Activated CD4-positive, alpha-beta T cell treated with anti-CD3 and anti-CD28 coated beads, Interleukin-10, Interleukin-2, amounts not matched to agents 100 ng/mL and 50 ng/mL, durations not matched to agents 16 hours and 8 hours (primary cell): ENCODE measurements around the gene RNF175.

Source experiments
- DNase-seq: peaks from one replicate; pipeline ENCODE4 v3.0.0-alpha.2; 2020

RNF175 gene

DNA sequence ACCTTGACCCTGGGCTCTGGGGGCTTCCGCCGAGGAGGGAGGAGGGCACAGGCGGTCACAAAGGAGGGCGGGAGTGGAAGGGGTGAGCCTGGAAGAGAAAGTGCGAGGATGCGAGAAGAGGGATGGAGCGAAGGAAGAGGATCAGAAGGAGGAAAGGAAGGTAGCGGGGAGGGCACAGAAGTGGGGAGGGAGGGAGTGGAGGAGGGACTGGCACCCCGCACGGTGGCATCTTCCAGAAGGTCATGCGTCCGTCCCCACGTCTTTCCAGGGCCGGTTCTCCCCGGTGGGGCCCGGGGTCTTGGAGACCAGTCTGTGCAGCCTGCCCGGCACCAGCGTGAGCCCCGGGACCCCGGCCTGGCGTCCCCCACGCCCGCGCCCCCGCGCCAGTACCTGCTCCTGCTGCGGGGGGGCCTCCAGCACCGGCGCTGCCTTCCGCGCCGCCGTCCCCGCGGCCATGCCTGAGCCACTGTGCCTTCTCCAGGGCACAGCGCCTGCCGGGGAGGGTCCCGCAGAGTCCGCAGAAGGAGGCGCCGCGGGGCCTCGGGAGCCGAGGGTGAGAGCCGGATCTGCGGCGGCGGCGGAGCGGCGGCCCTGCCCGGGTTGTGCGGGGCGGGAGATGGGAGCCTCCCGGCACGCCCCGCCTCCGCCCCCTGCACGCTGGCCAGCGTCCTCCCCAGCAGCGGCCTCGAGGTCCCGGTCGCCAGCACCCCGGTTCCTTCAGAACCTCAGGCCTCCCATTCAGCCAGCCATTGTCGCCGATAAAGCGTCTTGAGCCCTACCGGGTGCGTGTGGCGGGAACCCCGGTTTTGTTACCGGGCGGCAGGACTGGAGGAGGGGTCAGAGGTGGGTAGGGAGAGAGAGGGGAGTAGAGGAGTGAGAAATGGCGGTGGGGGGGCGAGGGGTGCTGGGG lies at the start of gene RNF175:
Gene RNF175, minus strand, starts transcription at position 618 of the 910 bp plus-strand sequence. Its CDS starts 162 bp downstream, at position 456.
- DNase-seq = no peak

DNA sequence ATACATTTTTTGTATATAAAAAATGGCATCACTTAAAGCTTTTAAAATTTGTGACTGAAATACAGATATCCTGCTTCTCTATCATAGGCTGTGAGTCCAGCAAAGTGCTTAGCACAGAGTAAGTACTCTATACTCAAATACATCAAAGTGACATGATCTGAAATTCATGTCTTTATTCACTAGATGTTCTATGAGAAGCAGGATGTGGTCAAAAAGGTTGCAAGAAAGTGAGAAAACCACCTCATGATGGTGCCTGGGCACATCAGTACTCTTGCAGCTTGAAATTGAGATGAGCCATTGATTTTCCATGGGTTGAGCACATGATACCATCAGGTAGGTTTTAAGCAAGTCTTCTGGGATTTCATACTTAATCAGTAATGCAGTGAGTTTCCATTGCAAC lies 49.5 kb upstream of the RNF175 start:
- DNase-seq = peak; percentile 64

DNA sequence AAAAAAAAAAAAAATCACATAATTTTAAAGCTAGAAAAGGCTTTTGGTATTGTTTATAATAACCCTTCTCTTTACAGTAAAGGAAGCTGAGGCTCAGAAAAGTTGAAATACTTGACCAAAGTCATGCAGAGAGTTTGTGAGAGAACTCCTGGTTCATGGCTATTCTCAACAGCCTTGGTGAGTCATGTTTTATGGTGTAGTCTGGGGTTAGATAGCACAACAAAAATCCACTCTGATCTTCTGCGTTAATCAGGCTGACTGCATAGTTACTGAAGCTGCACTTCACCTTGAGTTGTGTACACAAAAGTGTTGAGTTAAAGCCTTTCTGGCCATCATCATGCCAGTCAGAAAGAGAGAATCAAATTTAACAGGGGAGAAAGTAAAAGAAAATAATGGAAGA lies 48.4 kb upstream of the RNF175 start:
- DNase-seq = no peak

DNA sequence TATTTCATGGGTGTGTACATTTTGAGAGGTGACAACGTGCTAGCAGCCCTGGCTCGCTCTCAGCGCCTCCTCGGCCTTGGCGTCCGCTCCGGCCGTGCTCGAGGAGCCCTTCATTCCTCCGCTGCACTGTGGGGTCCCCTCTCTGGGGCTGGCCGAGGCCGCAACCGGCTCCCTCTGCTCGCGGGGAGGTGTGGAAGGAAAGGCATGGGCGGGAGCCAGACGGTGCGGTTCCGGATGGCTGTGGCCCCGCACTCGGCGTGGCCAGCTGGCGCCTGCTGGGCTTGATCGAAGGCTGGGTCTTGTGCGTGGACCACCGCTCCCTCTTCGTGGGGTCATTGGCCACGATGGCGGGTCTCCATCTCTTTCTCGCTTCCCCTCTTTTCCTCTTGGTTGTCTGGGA lies 46.2 kb upstream of the RNF175 start:
- DNase-seq = no peak

DNA sequence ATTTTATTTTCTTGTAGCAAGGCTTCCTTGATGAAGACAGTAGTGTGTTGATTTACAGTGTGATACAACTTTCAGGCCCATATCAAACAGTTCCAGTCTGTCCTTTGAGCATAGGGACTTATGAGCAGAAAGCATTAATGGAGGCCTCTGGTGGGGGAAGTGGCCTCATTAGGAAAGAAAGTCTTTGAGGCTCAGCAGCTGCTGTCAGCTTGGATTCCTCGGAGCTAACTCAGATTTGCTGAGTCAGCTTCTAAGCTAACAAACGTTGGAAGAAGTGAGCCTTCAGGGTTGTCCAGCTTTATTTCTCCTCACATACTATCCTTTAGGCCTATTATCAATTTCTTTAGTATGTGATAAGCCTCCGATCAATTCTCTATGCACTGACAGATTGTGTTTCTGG lies 44.9 kb upstream of the RNF175 start:
- DNase-seq = no peak

DNA sequence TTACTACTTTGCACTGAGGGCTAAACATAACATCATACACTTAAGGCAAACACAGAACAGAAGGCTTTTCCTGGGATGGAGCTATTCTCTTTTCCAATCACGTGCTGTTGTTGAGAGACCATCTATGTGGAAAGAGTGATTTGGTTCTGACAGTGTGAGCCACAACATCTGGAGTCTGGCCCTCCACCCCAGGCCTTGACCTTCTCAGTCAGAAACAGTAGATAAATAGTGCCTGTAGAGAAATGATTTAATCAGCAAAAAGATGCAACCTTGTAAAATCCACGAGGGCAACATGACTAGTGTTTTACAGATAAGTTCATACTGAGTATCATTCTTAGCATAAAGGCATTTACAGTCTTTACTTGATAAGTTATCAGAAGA lies 39.9 kb upstream of the RNF175 start:
- no peak for DNase-seq

DNA sequence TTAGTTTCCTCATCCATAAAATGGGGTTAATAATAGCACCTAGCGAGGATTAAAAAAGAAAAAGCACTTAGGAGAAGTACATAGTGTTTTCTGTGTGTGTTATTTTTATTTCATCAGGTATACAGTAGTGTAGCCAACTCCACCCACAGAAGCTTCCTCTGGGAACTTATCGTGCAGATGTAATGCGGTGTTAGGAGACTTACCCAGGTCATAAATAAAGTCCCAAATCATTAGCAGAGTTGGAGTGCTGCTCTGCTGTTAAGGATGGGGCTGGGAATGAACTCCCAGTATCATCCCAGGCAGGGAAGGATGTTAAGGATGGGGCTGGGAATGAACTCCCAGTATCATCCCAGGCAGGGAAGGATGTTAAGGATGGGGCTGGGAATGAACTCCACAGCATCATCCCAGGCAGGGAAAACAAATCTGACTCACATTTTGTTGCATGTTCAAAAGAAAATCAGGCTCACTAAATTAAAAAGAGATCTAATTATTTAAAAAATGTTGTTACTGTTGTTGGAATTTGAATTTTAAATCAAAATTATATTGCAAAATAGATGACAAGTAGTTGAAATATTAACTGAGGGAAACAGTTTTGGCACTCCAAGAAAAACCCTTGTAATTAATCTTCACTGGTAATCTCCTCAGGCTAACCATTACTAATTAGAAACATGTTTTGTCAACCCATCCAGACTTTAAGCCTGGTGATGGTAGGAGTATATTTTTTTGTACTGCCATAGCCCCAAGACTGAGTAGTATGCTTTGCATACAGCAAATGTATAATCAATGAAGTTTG lies 39.3 kb upstream of the RNF175 start:
- DNase-seq = no peak

DNA sequence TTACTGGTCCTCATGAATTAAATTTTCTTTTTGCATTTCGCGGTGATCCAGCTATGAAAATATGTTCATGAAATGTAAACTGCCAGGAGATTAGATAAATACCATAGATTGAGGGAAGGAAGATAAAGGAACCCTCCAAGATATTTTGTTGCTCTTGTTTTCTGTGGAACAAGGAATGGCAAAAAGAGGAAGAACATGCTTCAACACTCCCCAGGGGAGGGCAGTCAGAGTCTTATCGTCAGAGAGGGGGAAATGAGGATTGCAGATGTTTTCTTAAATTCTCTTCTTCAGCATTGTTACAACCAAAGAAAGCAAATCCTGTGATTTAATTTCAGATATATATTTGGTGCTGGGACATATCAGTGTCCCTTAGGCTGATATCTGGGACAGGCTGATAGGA lies 38.6 kb upstream of the RNF175 start:
- DNase-seq = no peak

DNA sequence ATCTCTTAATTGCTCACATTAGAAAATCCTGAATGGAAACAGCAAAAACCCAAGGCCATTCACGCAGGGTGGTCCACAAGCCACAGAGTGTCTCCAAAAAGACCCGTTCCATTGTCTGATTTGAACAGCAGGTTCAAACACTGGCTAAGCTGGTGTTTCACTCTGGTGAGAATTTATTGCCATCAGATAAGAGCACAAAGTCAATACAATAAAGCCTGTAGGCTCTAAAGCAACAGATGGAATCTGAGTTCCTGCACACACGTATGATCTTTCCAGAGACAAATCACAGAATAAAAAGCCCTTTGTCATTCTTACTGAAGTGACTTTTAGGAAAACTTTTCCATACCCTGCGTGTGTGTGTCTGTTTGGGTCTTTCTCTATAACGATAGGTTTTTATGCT lies 34.2 kb upstream of the RNF175 start:
- no peak for DNase-seq

DNA sequence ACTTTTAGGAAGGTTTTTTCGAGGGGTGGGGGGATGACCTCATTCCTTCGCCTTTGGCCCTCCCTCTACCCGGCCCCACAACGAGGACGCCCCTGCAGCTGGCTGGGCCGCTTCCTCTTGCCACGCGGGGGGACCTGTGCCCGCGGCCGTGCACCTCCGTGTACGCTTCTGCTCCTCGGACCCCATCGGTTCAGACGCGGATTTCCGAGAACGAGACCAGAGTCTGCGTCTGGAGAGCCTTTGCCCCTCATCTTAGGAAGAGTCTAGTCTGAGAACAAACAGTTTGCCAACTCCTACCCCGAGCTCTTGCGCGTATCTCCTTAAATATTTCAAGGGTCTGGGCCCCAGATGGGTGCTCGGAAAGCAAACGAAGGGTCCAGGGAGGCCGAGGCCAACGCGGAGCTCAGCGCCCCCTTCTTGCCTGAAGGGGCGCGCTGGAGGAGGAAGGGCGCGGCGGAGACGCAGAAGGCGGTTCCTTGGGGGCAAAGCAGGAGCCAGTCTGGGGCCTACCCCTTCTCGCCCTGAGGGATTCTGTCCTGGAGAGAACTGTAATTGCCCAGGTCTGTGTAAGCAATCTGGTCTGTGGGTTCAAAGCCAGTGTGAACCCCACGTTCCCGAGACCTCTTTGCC lies 32.9 kb upstream of the RNF175 start:
- DNase-seq = no peak

DNA sequence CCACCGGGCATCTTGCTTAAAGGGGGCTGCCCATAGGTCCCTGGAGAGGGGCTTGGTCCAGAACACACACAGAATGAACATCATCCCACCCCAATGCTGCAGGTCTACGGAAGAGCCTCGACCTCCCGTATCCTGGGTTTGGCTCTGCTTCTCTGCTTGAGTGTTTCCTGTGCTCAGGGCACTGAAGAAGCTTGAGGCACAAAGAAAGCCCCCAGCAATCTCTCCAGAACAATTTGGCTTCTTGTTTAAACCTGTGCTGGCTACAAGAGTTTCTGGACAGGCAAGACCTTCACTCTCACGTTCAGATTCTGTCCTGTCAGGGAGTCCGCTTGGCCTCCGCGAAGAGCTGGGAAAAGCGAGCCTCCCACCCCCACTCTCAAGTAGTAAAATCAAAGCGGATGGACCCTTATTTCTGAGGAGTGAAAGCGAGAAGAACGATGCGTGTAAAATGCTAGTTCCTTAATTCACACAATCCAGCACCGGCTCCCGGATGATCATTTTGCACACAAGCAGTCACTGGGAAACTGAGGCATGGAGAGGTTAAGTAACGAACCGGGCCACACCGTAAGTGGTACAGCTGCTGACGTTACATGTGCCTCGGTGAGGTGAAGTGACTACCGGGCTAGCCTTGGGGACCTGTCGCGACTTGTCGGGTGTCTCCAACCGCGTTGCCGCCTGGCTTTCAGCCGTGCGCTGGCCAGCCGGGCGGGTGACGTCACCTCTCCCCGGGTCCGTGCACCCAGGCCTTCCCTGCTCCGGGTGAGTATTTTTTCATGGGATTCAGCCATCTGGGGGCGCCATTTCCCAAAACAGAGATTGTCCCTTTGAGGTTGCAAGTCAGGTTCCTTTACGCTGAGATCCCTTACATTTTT lies 32.2 kb upstream of the RNF175 start:
- DNase-seq = peak; percentile 34

DNA sequence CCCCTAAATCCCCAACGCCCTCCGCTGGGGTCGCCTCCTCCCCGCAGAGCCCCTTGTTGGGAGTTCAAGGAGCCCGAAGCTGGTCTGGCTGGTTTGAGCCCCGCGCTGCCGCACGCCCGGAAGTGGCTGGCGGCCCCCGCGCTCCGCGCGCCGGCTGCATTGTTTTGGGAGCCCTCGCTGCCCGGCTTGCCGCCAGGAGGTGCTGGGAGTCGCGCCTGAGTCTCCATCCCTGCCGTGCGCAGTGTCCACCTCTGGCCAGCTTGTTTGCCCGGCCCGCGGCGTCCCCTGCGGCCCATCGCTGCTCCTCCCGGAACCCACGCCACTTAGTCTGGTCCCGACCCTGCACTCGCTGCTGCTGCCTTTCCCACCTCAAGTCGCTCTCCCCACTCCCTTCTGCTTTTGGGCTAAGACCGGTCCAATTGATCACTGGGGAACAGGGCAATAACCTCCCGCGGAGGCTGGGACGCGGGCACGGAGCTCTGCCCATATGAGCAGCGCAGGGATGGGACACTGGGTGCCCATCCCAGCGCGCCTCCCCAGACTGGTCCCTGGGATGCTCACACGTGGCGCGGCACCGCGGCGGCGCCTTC lies 31.2 kb upstream of the RNF175 start:
- DNase-seq = peak; percentile 23

DNA sequence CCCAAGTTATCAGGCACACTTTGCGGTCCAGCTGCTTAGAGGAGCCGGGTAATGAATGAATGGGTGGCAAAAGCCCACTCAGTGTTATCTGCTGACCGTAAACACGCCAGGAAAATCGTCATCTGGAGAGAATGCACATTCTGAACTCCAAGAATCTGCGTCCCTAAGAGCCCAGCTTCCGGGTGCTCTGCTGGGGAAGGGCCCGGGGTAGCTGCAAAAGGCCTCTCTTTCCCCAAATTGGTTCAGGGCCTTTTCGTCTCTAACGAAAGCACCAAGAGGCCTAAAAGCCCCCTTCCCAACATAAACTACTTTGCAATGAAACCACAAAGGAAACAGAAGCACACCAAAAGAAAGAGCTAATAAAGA lies 30.7 kb upstream of the RNF175 start:
- DNase-seq = no peak

DNA sequence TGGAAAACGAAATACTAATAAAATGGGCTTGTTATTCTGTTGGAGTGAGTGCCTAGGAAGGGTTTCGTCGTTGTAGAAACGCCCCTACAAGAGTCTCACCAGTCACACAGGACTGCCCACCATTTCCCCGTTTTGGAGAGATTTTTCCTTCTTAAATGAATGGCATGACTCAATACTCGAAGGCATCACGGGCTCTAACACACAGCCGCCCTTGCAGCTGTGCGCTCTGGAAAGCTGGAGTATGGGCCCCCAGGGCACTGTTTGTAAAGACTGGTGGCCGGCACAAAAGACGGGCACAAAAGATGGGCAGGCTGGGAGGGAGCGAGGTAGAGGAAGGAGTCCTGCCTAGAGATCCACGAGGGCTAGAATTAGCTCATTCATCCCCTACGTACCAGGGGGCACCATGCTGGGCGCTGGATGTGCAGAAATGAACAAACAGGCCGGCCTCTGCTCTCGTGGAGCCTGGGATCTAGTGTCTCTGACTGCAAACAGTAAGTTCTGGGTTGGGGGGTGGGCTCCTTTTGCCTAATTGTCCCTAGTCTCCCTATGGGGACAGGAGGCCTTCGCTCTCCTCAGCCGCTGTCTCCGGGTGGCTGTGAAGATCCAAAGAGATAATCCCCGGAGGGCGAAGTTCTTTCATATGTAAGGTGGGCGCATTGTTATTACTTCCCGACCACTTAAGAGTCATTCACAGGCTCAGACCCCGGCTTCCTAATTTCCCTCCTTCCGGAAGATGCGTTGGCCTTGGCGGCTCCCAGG lies 30.1 kb upstream of the RNF175 start:
- DNase-seq = no peak

DNA sequence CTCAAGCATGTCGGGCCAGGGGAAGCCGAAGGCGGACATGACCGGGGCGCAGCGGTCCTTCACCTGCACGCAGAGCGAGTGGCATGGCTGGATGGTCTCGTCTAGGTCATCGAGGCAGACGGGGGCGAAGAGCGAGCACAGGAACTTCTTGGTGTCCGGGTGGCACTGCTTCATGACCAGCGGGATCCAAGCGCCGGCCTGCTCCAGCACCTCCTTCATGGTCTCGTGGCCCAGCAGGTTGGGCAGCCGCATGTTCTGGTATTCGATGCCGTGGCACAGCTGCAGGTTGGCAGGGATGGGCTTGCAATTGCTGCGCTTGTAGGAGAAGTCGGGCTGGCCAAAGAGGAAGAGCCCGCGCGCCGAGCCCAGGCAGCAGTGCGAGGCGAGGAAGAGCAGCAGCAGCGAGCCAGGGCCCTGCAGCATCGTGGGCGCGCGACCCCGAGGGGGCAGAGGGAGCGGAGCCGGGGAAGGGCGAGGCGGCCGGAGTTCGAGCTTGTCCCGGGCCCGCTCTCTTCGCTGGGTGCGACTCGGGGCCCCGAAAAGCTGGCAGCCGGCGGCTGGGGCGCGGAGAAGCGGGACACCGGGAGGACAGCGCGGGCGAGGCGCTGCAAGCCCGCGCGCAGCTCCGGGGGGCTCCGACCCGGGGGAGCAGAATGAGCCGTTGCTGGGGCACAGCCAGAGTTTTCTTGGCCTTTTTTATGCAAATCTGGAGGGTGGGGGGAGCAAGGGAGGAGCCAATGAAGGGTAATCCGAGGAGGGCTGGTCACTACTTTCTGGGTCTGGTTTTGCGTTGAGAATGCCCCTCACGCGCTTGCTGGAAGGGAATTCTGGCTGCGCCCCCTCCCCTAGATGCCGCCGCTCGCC lies 28.8 kb upstream of the RNF175 start, which contains the start of gene SFRP2:
Gene SFRP2, minus strand, starts transcription at position 671 of the 864 bp plus-strand sequence. Its CDS starts 248 bp downstream, at position 423.
- DNase-seq = no peak

DNA sequence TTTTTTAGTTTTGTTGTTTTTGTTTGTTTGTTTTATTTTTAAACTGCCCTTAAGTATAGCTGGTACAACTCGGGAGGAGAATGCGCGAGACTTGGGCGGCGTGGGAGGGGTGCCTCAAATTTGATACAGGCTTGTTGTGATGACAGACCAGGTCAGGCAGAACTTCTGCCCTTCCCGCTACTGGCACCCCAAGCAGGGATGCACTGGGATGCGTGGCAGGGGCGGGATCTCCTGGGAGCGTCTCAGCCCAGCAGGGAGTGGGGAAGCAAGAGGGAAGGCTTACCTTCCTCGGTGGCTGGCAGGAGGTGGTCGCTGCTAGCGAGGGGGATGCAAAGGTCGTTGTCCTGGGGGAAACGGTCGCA lies 28.2 kb upstream of the RNF175 start:
- no peak for DNase-seq

DNA sequence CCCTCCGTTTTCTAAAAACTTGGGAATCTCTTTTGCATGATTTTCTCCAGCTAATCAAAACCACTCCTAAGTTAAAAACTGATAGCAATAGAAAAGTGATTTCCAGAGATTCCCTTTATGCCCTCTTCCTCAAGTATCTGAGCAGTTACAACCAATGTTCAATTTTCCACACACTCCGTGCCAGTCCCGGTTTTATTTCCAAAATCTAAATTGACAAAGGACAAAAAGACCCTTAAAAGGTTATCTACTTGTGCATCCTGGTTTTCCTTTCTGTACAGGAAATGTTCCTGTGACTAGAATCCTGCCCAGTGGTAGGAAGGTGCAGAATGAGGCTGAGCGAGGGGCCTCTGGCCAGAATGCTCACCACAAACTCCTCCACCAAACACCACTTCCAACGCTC lies 27.8 kb upstream of the RNF175 start:
- no peak for DNase-seq

DNA sequence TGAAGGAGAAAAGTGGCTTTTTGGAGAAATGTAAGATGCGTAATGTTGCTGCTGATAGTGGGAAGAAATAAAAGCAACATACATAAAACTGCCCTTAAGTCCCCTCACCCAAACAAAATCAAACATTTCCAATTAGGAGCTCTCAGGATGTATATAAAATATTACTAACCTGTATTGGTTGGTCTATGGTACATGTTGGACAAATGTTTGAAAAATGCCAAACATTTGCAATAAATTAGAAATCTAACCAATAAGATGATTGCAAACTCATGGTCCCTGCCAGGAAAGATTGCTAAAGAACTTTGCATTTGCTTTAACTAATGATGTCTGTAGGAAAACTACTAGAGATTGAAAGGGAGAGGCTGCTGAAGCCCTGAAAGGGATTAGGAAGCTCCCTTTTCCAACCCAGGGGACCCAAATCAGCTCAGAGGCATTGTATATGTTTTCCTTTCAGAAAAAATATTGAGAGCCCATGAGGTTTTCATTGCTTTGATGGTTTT lies 27.3 kb upstream of the RNF175 start:
- no peak for DNase-seq

DNA sequence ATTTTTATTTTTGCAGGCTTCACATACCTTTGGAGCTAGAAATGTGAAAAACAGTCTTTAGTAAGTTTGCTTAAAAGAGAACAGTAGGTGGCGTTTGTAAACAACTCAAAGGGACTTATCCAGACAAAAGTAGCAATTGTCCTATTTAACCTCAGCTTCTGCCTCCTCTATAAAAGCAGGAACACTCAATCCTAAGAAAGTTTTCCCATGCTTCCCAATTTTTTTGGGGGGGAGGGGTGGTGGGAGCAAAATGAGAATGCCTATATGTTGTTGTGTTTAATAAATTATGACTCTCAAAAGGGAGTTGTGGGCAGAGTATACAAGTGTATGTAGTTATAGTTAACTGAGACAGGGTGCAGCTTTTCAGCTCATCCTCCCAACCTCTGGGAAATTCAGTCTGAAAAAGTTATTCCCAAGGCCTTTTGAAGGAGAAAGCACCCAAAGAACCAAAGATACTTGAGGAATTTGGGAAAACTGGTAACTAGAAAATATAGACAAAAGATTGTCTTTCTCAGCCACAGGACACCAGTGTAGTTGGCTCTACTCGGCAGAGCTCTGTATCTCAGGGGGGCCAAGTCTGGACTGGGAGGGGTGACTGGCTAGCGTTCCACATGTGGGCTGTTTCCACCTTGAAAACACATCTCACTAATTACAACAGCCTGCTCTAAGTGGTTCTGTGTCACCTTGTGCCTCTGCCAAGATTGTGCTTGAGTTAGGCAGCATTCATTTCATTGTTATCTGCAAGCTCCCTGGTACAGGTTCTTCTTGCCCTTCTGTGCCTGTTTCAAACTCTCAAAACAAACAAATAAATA lies 26.3 kb upstream of the RNF175 start:
- peak; percentile 27 for DNase-seq
